GF-D8 (cell line): ENCODE measurements around the gene C9orf152.
"Not testable (repeated sequence)": the region's sequence is repeated elsewhere in the genome, so short reads cannot be mapped to it uniquely, and the experiment has no call there.

Experiments
- DNase-seq: peaks from one replicate; lab custom pipeline; 2025; lab: John Stamatoyannopoulos, UW

Gene C9orf152

DNA sequence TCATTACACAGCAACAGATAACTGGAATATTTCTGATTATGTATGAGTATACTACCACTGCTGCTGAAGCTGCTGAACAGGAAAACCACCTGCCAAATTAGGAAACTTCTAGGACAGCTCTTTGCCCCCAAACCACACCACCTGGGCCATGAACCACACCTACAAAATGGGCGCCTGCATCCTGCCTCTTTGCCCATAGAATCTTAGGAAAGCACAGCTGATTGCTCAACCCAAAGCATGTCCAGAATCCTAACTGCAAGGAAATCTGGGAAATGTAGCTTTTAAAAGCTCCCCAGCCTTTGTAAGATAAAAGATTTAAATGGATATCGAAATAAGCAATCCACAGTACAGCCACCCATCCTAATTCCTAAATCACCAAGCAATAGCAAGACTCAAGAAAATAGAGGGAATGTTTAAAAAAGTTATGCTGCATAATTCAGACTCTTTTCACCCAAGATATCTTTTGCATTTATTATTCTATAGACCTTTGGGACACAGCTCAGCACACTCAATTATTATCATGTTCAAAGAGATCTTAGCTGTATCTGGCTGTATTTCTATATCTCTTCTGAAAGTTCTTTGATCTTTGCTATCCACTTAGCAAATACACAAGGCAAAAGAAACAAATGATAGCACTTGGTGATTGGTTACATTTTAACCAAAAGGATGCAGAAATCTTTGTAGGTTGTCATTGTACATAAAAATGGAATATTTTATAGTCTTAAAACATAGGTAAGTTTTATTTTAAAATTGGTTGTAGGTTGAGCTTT, 6.8 kb upstream of the C9orf152 start:
- no peak for DNase-seq

DNA sequence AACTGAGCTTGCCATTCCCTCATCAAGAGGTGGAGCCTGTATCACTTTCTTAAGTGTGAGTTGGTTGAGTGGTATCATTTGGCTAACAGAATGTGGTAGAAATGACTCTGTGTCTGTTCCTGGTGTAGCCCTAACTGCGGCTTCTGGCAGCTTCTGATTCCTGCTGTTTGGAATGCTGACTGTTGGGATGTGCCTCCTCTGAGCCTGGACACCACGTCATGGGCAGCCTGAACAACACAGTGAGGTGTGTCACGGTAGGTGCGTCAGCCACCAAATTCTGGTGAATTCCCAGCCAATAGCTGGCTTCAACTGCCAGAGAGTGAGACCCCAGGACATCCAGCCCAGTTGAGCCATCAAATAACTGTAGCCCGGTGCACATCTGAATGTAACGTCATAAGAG, 6.1 kb upstream of the C9orf152 start:
- DNase-seq: no peak

DNA sequence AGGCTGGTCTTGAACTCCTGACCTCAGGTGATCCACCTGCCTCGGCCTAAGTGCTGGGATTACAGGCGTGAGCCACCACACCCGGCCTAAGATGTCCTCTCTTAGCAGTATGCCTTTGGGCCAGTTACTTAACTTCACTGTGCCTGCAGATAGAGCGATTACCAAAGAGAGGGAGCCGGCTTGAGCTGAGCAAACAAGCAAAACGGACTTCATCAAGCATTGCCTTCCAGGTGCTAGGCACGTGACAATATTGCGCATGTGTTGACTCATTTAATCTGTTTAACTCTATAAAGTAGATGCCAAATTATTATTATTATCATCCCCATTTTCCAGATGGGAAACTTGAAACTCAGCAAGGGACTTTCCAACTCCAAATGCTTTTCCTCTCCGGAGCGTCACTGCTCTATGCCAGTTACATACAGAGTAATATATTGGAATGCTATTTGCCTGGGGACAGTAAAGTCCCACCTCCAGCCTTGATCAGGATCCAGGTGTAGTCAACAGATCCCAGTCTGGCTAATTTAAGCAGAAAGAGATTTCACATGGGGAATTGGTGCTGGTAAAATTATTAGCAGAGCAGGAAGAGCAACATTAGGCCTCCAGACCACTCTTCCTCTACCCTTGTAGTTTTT, 5.6 kb upstream of the C9orf152 start:
- no peak for DNase-seq

DNA sequence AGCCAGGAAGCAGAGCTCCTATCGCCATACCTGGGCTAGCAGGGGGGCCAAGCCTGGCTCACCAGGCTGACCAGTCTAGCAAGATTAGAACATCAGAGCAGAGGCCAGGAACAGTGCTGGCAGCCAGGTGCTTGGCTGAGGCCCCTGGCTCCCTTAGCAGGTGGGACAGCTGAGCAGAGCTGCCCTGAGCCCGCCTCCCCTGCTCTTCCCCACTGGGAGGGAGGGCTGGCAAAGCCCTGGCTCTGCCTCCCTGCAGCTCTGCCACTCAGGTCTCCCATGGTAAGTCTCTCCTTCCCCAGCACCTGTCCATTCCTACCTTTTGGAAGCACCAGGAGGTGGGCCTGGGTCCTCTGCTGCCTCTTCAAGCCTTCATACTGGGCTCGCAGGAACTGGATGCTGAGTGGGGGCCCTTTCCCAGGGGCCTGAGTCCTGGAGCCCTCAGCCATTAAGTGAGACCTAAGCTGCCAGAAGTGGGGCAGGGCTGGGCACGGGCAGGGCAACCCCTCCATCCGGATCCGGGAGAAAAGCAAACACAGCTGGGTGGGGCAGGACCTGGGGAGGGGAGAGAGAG, 803 bp downstream of the C9orf152 start:
- DNase-seq: no peak

DNA sequence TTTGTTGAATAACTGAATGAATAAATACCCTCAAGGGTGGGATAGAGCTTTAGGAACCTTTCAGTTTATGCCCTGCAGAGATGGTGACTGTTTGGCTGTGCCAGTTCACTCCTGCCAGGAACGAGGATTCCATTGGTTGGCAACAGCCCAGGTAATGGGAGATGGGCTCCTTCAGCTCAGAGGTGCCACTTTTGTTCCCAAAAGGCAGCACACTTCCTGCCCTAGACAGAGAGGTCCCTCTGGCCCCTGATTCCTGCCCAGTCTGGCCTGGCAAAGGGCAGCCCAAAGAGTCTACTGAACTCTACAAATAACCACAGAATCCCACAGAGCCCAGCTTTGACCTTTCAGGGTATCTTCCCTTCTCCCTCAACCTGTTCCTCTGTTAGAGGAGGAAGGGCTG, 1.6 kb downstream of the C9orf152 start:
- no peak for DNase-seq

DNA sequence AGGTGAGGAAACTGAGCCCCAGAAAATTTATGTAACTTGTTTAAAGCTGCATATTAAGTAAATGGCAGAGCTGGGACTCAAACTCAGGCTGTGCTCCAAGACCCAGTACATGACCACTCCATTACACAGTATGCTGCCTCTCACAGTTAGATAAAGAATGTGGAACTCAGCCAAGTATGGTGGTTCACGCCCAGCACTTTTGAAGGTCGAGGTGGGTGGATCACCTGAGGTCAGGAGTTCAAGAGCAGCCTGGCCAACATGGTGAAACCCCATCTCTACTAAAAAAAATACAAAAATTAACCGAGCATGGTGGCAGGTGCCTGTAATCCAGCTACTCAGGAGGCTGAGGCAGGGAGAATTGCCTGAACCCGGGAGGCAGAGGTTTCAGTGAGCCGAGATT, 2.3 kb downstream of the C9orf152 start:
- DNase-seq: not testable (repeated sequence)

DNA sequence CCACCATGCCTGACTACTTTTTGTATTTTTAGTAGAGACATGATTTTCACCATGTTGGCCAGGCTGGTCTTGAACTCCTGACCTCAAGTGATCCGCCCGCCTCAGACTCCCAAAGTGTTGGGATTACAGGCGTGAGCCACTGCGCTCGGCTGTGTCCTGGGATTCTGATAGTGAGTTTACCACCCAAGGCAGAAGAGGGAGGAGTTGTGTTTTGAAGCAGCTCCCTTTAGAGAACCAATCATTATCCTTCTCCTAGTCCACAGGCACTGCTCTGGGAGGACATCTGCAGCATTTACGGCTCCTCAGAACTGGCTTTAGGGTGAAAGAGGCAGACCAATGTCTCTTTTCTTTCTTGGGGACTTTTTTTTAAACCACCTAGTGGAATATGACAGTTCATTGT, 5.7 kb downstream of the C9orf152 start:
- DNase-seq: no peak

DNA sequence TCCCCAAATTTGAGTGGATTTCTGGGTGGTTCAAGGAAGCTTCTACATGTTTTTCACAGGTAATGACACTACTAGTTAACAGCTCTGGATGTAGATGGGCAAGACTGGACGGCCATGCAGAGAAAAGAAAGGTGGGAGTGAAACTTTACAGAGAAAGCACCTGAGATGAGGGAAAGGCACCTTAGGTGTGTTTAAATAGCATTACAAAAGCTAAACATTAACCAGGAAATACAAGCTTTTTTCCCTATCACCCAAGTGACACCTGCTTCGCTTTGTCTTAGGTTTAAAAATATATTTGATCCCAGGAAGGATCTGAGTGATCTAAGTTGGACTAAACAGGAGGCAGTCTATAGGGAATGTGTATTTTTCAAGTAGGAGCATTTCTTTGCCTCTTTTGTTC, 8.3 kb downstream of the C9orf152 start:
- DNase-seq: no peak

DNA sequence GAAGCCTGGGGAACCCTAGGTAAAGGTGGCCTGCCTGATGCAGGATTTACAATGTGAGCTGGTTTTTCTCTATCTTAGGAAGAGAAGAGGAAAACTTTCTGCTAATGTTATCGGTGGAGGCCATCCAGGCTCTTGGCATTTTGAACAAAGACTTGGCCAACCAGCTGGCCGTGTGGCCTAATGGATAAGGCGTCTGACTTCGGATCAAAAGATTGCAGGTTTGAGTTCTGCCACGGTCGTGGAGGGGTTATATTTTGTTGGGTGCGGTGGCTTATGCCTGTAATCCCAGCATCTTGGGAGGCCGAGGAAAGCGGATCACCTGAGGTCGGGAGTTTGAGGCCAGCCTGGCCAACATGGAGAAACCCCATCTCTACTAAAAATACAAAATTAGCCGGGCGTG, 9.6 kb downstream of the C9orf152 start:
- DNase-seq: no peak

DNA sequence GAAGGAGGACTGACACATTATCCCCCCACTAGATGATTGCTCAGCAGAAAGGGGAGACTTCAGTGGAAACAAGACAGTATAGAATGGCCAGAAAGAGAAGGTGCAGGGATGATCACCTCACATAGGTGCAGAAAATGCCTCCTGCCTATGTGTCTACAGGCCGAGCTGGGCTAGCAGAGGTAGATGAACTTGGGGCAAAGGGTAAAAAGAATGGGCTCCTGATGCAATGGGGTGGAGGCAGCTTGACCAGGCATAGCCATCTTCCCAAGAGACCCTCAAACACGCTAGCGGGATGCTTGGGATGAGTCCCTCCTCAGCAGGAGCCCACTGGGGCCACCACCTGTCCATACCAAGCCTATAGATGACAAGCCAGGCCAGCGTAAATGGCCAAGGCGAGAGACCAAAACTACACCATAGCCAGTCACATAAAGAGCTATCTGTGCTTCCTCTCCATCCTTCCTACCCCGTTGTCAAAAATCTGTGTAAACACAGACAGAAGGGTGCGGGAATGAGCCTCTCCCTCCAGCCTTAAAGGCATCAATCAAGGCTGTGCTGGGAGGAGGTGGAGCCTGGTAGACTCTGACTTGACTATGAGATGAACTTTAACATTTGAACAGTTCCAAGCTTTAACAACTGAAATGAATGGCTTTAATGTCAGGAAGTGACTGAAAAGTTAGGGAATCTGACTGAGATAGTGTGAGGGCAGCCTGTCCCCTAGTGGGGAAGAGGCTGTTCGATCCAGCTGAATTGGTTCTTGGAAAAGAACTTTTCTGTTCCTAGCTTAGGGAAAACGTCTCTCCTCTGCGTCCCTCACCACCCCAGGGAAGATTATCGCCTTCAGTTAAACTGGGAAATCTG, 10.4 kb downstream of the C9orf152 start:
- no peak for DNase-seq

DNA sequence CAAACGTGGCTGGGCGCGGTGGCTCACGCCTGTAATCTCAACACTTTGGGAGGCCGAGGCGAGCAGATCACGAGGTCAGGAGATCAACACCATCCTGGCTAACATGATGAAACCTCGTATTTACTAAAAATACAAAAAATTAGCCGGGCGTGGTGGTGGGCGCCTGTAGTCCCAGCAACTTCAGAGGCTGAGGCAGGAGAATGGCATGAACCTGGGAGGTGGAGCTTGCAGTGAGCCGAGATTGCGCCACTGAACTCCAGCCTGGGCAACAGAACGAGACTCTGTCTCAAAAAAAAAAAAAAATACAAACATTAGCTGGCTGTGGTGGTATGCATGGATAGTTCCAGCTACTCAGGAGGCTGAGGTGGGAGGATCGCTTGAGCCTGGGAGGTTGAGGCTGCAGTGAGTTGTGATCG, 11.9 kb downstream of the C9orf152 start:
- not testable (repeated sequence) for DNase-seq

DNA sequence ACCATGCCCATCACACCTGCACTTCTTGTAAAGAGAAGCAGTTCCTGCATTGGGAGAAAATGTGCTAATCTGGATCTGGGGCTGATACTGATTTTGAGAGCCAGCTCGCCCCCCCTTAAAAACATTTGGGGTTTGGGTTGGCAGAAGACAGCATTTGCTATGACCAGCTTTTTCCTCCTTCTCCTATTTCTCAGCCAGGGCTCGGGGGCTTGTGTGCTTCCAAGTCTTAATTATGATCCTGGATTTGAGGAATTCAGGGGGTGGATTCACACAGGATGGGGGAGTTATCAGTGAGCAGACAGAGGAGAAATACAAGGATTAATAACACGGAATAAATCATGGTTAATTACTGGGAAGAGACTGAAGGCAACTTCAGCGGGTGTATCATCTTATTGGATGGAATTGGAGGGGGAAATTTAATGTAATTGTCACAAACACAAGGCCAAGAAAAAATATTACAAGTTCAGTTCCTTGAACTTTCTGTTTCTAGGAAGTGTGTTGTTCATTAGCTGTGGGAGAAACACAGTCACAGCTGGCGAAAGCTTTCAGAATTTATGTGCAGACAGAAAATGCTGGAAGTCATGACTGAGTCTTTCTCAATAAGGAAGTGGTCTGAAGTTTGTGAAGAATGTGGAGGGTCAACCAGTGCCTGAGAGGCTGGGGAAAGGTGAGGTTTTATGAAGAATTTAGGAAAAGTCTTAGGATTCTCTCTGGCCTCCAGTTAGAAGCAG, 15.3 kb downstream of the C9orf152 start:
- DNase-seq: peak; percentile 56

DNA sequence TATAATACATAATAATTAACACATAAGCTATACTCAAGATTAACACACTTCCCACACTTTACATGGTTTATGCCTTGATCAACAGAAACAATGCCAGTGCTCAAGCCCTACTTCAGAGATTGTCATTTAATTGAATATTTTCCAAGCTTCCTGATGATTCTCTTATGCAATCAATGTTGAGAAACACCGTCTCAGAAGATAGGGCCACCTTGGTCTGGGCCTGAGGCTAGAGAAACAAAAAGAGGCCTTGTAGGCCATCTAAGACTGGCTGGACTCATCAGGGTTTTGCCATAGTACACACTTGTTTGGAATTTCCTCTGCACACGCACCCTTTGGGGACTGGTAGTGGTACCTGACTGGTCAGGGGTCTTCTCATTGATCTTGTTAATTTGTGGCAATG, 16.3 kb downstream of the C9orf152 start:
- DNase-seq: no peak

DNA sequence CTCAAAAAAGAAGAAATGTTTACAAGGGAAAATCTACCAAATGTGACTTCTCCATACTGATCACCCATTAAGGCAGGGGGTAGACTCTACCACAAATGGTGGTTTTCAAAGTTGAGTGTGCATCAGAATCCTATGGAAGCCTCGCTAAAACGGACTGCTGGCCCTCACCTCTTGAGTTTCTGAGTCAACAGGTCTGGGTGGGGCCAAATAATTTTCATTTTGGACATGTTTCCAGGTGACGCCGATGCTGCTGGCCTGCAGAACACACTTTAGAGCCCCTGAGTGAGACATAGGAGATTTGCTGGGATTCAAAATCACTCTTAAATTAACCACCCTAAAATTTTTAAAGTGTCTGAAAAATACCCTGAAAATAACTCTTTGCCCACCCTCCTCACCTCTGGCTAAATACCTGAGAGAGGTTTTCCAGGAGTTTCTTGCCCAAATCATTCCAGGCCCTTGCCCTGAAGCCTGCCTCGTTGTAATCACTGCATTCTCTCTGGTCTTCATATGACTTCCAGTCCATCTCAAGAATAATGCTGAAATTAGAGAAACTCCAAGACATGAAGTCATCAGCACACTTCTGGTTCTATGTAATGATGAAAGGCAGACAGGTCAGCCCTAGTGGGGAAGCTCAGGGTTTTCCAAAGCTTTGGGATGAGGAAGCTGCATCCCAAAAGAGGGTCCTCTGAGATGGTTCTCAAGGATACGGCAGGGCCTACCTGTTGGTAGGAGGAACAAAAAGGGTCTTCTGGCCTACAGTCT, 18.2 kb downstream of the C9orf152 start:
- DNase-seq: no peak

DNA sequence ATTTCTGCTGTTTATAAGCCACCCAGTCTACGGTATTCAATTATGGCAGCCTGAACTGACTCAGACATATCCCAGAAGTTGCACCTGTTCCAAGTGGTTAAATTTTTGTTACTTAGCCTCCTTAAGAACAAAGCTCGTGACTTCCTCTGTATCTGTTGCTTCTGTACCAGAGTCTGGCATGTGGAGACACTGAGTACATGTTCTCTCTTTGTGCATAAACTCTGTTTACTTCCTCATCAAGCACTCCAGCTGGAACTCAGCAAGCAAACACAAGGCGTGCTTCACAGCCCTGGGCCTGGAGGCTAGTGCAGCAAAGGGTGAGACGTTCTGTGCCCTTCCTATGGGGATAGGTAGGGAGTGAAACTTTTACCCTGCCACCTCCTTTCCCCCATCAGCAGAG, 19.0 kb downstream of the C9orf152 start:
- DNase-seq: peak; percentile 67

DNA sequence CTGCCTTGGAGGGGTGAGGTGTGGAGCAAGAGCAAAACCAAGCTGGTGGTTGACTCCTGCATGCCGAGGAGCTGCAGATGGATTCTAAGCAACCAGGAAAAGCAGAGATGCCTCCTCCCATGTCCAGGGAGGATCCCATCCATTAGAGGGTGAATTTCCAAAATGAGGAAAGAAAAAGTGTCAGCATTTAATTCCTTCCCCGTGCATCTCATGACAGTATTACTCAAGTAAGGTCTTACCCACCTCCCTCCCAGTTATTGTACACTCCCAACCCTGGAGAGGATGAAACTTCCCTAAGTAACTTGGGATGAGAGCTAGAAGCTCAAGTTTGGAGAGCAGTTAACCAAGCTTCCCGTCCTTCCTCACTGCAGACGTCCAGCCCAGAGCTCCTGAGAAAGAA, 19.9 kb downstream of the C9orf152 start:
- DNase-seq: no peak

DNA sequence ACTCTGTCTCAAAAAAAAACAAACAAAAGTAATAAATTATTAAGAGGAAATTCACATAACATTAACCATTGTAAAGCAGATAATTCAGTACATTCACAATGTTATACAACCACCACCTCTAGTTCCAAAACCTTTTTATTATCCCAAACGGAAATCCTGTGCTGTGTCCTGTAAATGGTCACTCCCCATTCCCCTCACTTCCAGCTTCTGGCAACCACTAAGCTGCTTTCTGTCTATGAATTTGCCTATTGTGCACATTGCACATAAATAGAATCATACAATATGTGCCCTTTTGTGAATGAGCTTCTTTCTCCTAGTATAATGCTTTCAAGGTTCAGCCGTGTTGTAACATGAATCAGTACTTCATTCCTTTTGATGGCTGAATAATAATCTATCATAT, 20.8 kb downstream of the C9orf152 start:
- DNase-seq: no peak

DNA sequence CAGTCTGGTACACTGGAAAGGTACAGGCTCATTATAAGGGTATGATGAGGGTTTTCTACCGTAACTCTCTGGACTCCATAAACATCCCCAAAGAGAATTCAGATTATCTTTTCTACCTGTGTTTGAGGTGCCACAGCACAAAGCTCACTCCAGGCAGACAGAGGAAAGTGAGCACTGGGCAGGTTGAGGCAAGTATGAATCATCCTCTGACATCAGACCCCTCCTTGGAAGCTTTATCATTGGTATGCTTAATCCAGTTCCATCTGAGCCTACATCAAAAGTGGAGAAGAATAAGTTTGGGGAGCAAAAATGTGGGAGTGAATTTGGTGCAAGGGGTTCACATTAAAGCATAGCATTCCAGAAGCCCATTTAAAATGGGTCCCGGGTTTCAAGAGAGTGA, 21.7 kb downstream of the C9orf152 start:
- no peak for DNase-seq

DNA sequence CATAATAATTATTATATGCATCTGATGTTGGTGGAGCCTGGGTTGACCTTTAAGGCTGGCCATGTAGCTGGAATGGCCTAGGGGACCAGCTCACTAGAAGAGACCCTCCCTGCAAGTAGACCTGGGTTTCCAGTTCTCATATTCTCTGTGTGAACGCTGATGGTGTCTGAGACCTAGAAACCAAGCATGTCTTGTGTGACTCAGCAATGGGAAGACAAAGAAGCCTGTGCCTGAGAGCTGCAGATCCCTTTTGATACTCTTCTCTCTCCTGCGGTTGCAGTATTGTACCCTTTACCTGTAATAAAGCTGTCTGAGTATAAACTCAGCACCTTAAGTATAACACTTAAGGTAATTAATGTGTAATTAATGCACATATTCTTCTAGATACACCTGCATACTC, 22.2 kb downstream of the C9orf152 start:
- no peak for DNase-seq

DNA sequence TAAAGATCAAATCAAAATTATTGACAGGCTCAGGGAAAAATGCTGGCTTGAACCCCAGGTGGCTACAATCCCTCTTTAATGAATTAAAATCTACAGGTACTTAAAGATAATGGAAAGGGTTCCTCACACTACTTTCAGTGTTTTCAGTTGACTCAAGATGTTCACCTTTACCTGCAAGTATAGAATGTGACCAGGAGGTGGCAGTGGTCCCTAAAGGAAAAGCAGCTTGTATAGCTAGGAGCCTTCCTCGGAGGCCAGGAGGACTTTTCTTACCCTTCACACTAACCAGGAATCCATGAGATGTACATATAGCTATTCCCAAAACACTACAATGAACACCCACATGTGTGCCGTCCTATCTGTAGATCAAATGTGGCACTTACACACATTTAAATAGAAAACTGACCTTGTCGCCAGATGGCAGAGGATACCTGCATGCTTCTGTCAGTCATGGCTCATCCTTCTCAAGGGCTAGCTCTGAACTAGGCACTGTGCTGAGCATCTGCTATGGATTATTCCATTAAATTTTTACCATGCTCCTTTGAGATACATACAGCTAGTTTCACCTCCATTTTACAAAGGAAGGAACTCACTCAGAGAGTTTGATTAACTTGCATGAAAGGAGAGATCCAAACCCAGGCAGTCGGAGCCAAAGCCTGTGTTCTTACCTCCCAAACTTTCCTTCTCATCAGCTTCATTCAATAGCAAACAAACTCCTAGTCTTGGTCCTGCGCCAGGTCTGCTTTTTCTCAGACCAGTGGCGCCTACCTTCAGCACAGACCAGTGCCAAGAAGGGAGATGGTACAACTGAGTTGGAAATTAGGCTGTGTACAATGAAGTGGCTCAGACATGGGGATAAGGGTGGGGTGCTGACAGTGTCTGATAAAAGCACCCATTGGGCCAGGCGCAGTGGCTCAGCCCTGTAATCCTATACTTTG, 24.5 kb downstream of the C9orf152 start:
- DNase-seq: peak; percentile 48
